Fibroblast of lung (primary cell): Measurements from ENCODE around the gene SSBP3.

Experiments used
- EZH2 ChIP-seq: IDR thresholded peaks from 2 replicates; pipeline ENCODE4 v1.5.1; 2012; ENCODE audit warnings: low read length, control low read depth, mild to moderate bottlenecking; ENCODE audit errors: missing control alignments
- TF ChIP-seq, protein P1 (sequence below), 2 donors: IDR thresholded peaks in 1 of 2; conservative IDR thresholded peaks in 1 of 2; 1 replicate in 1 of 2; 2 replicates in 1 of 2; pipeline ENCODE4 v1.5.1; 2011 to 2012; ENCODE audit warnings: low read length in 2 of 2, control low read depth in 1 of 2, inconsistent platforms in 1 of 2, low read depth in 1 of 2, mild to moderate bottlenecking in 1 of 2

DNA sequence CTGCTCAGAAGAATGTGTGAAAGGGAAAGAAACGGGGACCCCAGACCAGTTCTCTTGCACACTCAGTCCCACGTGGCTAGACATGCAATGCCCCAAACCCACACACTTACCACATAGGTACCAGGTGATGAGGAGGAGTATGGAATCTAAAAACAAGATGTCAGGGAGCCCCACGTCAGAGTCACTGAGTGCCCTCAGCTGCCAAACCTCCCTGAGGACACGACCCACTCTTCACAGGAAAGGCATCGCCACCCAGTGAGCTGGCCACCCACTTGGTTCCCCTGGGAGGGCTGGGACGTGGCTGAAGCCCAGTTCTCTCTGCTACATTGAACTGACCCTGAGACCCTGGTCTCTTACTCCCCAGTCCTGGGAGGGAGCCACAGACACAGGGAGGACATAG is 164.8 kb downstream of the SSBP3 start:
- TF ChIP-seq, protein P1, sequence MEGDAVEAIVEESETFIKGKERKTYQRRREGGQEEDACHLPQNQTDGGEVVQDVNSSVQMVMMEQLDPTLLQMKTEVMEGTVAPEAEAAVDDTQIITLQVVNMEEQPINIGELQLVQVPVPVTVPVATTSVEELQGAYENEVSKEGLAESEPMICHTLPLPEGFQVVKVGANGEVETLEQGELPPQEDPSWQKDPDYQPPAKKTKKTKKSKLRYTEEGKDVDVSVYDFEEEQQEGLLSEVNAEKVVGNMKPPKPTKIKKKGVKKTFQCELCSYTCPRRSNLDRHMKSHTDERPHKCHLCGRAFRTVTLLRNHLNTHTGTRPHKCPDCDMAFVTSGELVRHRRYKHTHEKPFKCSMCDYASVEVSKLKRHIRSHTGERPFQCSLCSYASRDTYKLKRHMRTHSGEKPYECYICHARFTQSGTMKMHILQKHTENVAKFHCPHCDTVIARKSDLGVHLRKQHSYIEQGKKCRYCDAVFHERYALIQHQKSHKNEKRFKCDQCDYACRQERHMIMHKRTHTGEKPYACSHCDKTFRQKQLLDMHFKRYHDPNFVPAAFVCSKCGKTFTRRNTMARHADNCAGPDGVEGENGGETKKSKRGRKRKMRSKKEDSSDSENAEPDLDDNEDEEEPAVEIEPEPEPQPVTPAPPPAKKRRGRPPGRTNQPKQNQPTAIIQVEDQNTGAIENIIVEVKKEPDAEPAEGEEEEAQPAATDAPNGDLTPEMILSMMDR (conservative IDR thresholded peaks at IDR 0.05 in 1 of 2, IDR thresholded peaks at IDR 0.05 in 1 of 2; ENCODE audit: low read depth in 1 of 2, low read length in 2 of 2), result no peak
- TF ChIP-seq EZH2, result no peak
